ENCODE results near the gene GJC2. TPM values are rescaled to one million over a fixed set of nuclear protein-coding genes. Genes with fewer than 3 reads are reported as not detected.

The GJC2 gene
- total RNA-seq, 1 experiment from 2014 or later = 1.5 TPM

DNA sequence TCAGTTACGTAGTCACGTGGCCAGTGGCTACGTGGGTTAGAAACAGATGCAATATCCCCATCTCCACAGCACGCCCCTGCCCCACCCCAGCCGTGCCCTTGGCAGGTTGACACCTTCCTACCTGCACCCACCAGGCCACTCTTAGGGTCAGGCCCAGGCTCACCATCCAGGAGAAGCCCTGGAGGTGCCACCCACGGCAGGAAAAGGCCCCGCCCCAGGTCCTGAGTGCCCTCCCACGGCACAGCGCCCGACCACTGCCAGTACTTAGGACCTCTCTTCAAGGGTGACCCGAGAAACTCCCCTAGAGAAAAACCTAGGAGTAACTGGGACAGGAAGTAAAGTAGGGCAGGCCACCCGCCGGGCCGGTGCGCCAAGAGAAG lies 48.1 kb upstream of the GJC2 start:
- peak overlapping the region; percentile 98 for H3K4me3 ChIP-seq (ENCODE audit: low read depth, low read length)
- Mint-ChIP-seq H3K9me3 (ENCODE audit: unreplicated experiment) (no peaks in the 10 kb centered on the region), H3K4me3 (ENCODE audit: unreplicated experiment) (peak overlapping the region; percentile 93), H3K36me3 (ENCODE audit: insufficient read depth, unreplicated experiment) (peaks cover 74% of the 10 kb centered on the region), H3K27ac (ENCODE audit: unreplicated experiment) (peak overlapping the region; percentile 97), H3K27me3 (ENCODE audit: insufficient read depth, unreplicated experiment) (no peaks in the 10 kb centered on the region), H3K4me1 (ENCODE audit: low read depth, unreplicated experiment) (peaks cover 14% of the 10 kb centered on the region)
- peaks cover 4% of the 10 kb centered on the region for H3K36me3 ChIP-seq (ENCODE audit: control insufficient read depth, insufficient read depth, low read length)
- peaks cover 23% of the 10 kb centered on the region for H3K4me1 ChIP-seq
- TF ChIP-seq CTCF (IDR thresholded peaks at IDR 0.05; ENCODE audit: insufficient read depth in 1 of 2, low read depth in 1 of 2, low read length in 1 of 2, severe bottlenecking in 1 of 2, unreplicated experiment in 1 of 2) = no peak
- peak in 1 of 2 experiments; percentile 39 for DNase-seq
- BruUV-seq (replicated peaks) = no TSS peak
- ChIA-PET POLR2A (no interaction called here), CTCF (interaction anchor here (0.5 to 1.4 kb wide), 5 partner anchors 18 to 102 kb away, joined by 3 to 5 read pairs (median 3); no protein-coding TSS in a partner anchor)
- H3K27me3 ChIP-seq (replicated peaks; ENCODE audit: control insufficient read depth, insufficient read depth, low read length) = no peaks in the 10 kb centered on the region
- intact Hi-C loops (cut with micrococcal nuclease; ENCODE audit: unreplicated experiment) = loop anchor here (2.0 to 10.0 kb wide), 2 partner anchors 17 to 617 kb away; no protein-coding TSS in a partner anchor
- H3K9me3 ChIP-seq = no peaks in the 10 kb centered on the region

GRCh38 chr1:228101994-228102790 lies 47.5 kb upstream of the GJC2 start:
- peak in 1 of 2 experiments; percentile 45 for TF ChIP-seq CTCF (IDR thresholded peaks at IDR 0.05; ENCODE audit: insufficient read depth in 1 of 2, low read depth in 1 of 2, low read length in 1 of 2, severe bottlenecking in 1 of 2, unreplicated experiment in 1 of 2)
- BruUV-seq (replicated peaks) = no TSS peak
- H3K27me3 Mint-ChIP-seq (ENCODE audit: insufficient read depth, unreplicated experiment) = no peaks in the 10 kb centered on the region
- H3K4me1 ChIP-seq = peaks cover 23% of the 10 kb centered on the region
- no peaks in the 10 kb centered on the region for H3K9me3 ChIP-seq
- peaks cover 14% of the 10 kb centered on the region for H3K4me1 Mint-ChIP-seq (ENCODE audit: low read depth, unreplicated experiment)
- H3K27me3 ChIP-seq (replicated peaks; ENCODE audit: control insufficient read depth, insufficient read depth, low read length) = no peaks in the 10 kb centered on the region
- CTCF ChIA-PET = interaction anchor here (0.5 to 1.4 kb wide), 5 partner anchors 18 to 103 kb away, joined by 3 to 5 read pairs (median 3); no protein-coding TSS in a partner anchor
- peak overlapping the region; percentile 93 for H3K4me3 Mint-ChIP-seq (ENCODE audit: unreplicated experiment)
- peak overlapping the region; percentile 97 for H3K27ac Mint-ChIP-seq (ENCODE audit: unreplicated experiment)
- H3K36me3 Mint-ChIP-seq (ENCODE audit: insufficient read depth, unreplicated experiment) = peaks cover 69% of the 10 kb centered on the region
- peak; percentile 79 to 81 for DNase-seq
- POLR2A ChIA-PET = no interaction called here
- H3K9me3 Mint-ChIP-seq (ENCODE audit: unreplicated experiment) = no peaks in the 10 kb centered on the region
- peaks cover 4% of the 10 kb centered on the region; the same call in 1 of the 2 replicates for H3K36me3 ChIP-seq (ENCODE audit: control insufficient read depth, insufficient read depth, low read length)
- intact Hi-C loops (cut with micrococcal nuclease; ENCODE audit: unreplicated experiment) = loop anchor here (2.0 to 10.0 kb wide), 2 partner anchors 17 to 617 kb away; no protein-coding TSS in a partner anchor
- peak overlapping the region; percentile 98 for H3K4me3 ChIP-seq (ENCODE audit: low read depth, low read length)

GRCh38 chr1:228102791-228103620 lies 46.7 kb upstream of the GJC2 start, which contains the start of gene C1orf35:
TSS of gene C1orf35 (minus strand) at chr1:228103325. CDS start at chr1:228103227, 98 bp downstream.
- Mint-ChIP-seq H3K27me3 (ENCODE audit: insufficient read depth, unreplicated experiment) (no peaks in the 10 kb centered on the region), H3K4me3 (ENCODE audit: unreplicated experiment) (peak within 1 kb of the TSS; percentile 93), H3K9me3 (ENCODE audit: unreplicated experiment) (no peaks in the 10 kb centered on the region), H3K4me1 (ENCODE audit: low read depth, unreplicated experiment) (peaks cover 14% of the 10 kb centered on the region), H3K36me3 (ENCODE audit: insufficient read depth, unreplicated experiment) (peaks cover 60% of the 10 kb centered on the region), H3K27ac (ENCODE audit: unreplicated experiment) (peak within 1 kb of the TSS; percentile 97)
- peak; percentile 95 to 97 for DNase-seq
- intact Hi-C loops (cut with micrococcal nuclease; ENCODE audit: unreplicated experiment) = loop anchor here (10.0 kb wide), 1 partner anchor 618 kb away; no protein-coding TSS in a partner anchor
- ChIA-PET CTCF (no interaction called here), POLR2A (no interaction called here)
- Histone ChIP-seq H3K36me3 (ENCODE audit: control insufficient read depth, insufficient read depth, low read length) (peaks cover 4% of the 10 kb centered on the region; the same call in 1 of the 2 replicates), H3K9me3 (no peaks in the 10 kb centered on the region), H3K4me3 (ENCODE audit: low read depth, low read length) (peak within 1 kb of the TSS; percentile 98), H3K27me3 (replicated peaks; ENCODE audit: control insufficient read depth, insufficient read depth, low read length) (no peaks in the 10 kb centered on the region), H3K4me1 (peaks cover 23% of the 10 kb centered on the region)
- BruUV-seq (replicated peaks) = TSS peak; percentile 16
- no peak for TF ChIP-seq CTCF (IDR thresholded peaks at IDR 0.05; ENCODE audit: insufficient read depth in 1 of 2, low read depth in 1 of 2, low read length in 1 of 2, severe bottlenecking in 1 of 2, unreplicated experiment in 1 of 2)

All from Caco-2 (cell line).